Dermis blood vessel endothelial cell (primary cell): ENCODE data around the gene EMILIN1. TPM values are rescaled to one million over a fixed set of nuclear protein-coding genes. Genes with fewer than 3 reads are reported as not detected.
A peak's percentile ranks its signal among the peaks of the same experiment; 100 is the strongest.

ENCODE experiments used
- DNase-seq: peaks from one replicate; pipeline ENCODE4 v3.0.0; 2010
- total RNA-seq: library from RNA; depleted of rRNA; stranded (reverse); fragments of >200 nt; gene quantifications from 2 replicates; pipeline ENCODE4 v1.2.3, GENCODE V29; 2014

Gene EMILIN1
- 33.7 and 41.9 TPM in 2 replicates for total RNA-seq

GRCh38 chr2:27078267-27079194, at the start of gene EMILIN1:
Gene EMILIN1 (plus strand): TSS chr2:27078615. CDS start chr2:27079066, 451 bp downstream.
- no peak for DNase-seq

DNA sequence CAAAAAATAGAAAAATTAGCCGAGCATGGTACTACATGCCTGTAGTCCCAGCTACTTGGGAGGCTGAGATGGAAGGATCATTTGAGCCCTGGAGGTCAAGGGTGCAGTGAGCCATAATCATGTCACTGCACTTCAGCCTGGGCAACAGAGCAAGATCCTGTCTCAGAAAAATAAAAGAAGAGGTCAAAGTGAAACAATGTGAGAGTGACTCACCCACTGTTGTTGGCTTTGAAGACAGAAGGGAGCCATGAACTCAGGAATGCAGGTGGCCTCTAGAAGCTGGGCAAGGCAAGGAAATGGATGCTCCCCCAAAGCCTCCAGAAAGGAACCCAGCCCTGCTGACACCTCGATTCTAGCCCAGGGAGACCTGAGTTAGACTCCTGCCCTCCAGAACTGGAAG, 49.4 kb upstream of the EMILIN1 start:
- DNase-seq: peak; percentile 41

- peak; percentile 92 for DNase-seq
Observed at GRCh38 chr2:27032495-27033252, 45.7 kb upstream of the EMILIN1 start, which contains the start of gene TMEM214. Gene TMEM214 (plus strand): TSS chr2:27032965. CDS start chr2:27033016, 51 bp downstream.

DNA sequence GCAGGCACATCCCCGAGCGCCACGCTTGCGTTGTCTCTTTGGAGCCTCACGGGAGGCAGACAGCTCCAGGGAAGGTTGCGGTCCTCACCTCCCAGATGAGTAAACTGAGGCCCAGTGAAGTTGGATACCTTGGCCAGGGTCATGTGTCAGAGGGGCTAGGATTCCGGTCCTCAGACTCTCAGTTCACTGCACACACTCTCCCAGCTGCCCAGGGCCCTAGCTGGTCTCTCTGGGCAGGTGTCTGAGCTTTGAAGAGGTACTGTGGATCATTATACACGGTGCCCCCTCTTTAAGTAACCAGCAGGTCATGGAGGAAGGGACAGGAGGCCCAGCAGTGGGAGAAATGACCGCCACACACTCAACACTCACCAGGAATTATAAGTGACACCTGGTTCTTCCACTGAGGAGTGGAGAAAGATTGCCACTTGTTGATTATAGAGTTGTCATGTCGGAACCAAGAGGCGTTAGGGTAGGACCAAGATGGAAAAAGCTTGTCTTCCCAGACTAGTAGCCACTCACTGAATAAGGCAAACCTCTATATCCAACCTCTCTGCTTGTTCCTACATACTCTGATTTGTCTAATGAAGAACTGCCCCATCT, 45.1 kb upstream of the EMILIN1 start:
- DNase-seq: no peak

DNA sequence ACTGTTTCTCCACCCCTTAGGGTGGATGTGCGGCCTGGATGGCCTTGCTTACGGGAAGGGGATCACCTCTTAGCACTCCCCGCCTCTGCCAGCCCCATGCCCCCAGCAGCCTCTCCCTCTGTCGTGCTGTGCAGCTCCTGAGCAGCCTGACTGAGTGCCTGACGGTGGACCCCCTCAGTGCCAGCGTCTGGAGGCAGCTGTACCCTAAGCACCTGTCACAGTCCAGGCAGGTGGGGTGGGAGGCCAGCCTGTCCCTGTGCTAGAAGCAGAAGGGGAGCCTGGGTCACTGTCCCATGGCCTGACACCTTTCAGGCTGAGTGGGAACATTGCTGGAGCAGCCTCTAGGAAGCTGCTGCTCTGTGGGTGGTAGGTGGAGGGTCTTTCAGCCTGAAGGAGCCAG, 40.4 kb upstream of the EMILIN1 start:
- no peak for DNase-seq

DNA sequence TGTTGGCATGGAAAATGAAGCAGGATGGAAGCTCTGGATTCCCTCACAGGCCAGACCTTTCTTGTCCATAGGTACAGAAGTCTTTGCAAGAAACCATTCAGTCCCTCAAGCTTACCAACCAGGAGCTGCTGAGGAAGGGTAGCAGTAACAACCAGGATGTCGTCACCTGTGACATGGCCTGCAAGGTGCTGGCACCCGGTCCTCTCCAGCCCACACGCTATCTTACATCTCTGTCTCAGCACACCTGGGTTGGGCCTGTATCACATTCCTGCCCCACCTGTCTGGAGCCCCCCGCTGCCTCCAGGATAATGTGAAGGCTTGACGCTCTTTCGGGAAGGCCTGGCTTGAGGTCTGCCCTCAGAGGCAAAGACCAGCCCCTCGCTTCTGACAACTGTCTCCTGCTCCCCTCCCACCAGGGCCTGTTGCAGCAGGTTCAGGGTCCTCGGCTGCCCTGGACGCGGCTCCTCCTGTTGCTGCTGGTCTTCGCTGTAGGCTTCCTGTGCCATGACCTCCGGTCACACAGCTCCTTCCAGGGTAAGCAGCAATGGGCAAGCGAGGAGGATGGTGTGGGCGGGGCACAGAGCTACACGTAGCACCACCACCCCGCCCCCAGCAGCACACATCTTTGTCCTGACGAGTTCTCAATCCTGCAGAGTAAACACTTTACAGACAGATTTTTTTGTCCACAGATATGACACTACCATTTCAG, 39.6 kb upstream of the EMILIN1 start:
- no peak for DNase-seq

- no peak for DNase-seq
Observed at GRCh38 chr2:27039426-27039825, 39.0 kb upstream of the EMILIN1 start.

GRCh38 chr2:27039871-27040270, 38.5 kb upstream of the EMILIN1 start:
- DNase-seq: no peak

- DNase-seq: no peak
Observed at GRCh38 chr2:27040282-27040681, 38.1 kb upstream of the EMILIN1 start.

- no peak for DNase-seq
Observed at GRCh38 chr2:27041752-27042151, 36.7 kb upstream of the EMILIN1 start.

DNA sequence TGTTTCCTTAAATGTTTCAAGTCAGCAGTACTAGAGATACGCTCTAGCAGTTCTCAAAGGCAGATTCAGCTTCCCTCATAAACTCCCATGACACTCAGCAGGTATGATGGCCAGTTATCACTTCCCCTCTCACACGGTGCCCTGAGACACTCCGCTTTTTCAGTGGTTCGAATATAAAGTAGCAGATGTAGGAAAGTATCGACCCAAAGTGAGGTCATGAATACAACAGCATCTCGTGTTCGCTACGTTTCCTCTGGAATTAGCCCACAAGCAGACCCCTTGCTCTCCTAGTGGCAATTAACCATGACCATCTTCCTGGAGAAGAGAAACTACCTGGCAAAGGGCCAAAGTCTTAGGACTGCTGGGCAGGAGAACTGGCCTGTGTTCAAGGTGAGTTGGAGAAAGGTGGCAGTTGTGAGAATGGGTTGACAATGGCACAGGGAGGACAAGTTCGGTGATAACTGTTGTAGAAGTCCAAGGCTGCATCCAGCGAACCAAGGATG, 36.2 kb upstream of the EMILIN1 start:
- peak; percentile 45 for DNase-seq

DNA sequence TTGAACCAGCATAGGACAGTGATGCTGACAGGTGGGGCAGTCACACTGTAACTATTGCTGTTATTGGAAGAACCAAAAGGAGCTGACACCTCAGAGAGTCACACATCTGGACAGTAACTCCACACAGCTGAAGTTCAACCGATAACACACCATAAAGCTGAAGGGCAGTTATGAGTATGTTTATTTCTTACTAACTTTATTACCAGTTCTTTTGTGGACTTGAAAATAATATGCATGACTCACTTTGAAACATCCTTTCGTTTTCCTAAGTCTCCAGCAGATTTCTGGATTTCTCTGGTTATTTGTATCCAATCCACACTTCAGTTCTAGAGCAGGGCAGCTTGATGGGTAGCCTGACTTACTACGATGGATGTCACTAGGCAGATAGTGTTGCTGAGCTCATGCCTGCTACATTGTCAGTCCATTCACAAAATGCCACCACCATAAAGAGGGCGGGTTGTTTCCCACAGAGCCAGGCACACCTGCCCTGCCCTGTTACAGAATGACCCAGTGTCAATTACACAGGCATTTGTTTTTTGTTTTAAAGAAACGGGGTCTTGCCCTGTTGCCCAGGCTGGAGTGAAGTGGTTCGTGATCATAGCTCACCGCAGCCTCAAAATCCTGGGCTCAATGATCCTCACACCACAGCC, 35.3 kb upstream of the EMILIN1 start:
- peak; percentile 14 for DNase-seq

DNA sequence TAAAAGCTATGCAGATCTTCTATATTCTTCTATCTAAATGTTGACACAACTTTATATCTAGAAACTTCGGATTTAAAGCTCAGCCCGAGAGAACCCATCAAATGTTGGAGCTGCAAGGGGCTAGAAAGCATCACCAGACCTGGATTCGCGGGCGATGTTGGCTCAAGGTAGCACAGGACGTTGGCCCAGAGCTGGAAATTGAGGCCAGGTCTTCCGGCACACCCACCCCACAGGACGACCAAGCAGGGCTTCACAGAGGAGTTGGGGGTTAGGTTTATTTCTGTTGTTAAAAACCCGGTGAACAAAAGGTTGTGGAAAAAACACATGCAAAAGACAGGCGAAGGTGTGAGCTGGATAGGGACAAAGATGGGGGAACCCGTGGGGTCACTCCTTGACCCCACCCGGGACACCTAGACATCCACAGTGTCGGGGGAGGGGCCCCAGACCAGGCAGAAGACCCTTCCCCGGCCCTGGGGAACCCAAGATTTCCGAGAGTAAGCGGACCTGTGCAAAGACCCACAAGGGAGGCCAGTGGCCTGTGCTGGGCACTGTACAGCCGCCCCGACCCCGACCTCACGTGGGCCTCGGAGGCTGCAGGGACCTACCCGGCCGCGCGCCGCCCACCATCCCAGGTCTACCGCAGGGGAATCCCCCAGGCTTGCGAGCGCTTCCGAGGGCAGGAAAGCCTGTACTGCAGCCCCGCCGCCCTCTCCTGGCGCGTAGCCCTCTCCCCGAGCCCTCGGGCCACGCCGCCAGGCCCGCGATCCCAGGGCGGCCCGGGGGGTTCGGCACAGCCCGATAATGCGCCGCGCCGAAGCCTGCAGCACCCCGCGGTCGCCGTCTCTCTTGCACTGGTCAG, 28.8 kb upstream of the EMILIN1 start:
- DNase-seq: no peak

GRCh38 chr2:27050281-27050995, 28.0 kb upstream of the EMILIN1 start:
- peak; percentile 94 for DNase-seq

DNA sequence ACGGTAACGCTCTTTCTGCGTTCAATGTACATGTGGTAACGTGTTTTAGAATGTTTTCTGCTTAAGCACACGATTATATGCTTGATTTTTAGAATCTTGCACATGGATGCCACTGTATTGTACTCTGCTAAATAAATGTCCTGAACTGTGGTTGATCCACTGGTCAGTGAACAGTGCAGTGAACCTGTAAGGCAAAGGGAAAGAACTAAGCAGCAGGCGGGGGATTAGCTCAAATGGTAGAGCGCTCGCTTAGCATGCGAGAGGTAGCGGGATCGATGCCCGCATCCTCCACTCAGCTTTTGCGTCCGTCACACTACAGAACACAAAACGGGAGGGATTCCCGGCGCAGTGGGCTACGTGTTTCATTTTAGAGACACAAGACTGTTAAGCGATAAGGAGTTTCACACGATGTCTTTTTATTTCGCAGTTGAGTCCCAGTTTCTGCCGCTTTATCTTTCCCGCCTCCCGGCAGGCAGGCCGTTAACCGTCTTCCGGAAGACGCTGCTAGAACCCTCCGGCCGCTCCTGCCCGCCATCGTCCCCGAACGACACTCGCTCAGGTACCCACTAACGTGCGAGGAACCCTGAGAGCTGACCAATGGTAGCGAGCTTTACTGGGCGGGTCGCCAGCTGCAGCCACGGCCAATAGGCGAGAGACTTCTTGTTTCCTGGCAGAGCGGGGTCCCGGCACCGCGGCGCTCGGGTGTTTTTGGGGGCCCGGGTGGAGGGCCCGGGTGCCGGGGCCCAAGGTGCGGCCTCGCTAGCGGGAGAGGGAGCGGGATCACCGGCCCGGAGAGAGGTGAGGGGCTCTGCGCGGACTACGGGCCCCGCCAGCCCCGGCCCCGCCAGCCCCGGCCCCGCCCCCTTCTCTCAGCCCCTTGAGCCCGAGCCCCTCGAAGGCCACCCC, 27.2 kb upstream of the EMILIN1 start, which contains the start of gene AGBL5:
Gene AGBL5 (plus strand): TSS at position 673 of the 906 bp plus-strand sequence. CDS start 1,291 bp downstream, outside the sequence.
- DNase-seq: peak; percentile 94

- peak; percentile 23 for DNase-seq
Observed at GRCh38 chr2:27051902-27052645, 26.3 kb upstream of the EMILIN1 start.

DNA sequence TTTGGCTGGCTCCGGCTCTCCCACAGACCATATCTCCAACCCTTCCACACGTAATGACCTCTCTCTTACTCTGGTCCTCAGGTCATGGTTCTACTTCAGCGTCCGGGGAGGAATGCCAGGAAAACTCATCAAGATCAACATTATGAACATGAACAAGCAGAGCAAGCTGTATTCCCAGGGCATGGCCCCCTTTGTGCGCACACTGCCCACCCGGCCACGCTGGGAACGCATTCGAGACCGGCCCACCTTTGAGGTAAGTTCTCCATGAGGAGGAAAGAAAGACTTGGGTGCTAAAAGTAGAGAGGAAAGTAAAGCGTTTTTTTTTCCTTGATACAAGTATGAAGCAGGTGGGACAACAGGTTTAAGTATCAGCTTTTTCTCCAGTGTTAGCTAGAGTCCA, 25.1 kb upstream of the EMILIN1 start:
- no peak for DNase-seq

GRCh38 chr2:27053776-27054175, 24.6 kb upstream of the EMILIN1 start:
- no peak for DNase-seq
